SK-N-SH treated with all-trans-retinoic acid at 6 μM for 48 hours (cell line): Measurements from ENCODE around the gene CNPY4.

ENCODE experiments used
- ARNTL ChIP-seq: fragments of 450-650 bp; formaldehyde crosslinking; IDR thresholded peaks from 2 replicates; pipeline ENCODE4 v1.5.0; 2020; ENCODE audit warnings: low read depth, mild to moderate bottlenecking, moderate library complexity, borderline replicate concordance
- OSR1 ChIP-seq: fragments of 250-450 bp; sonication (Bioruptor Pico); IDR thresholded peaks from 2 replicates; pipeline ENCODE4 v1.8.0; 2022; ENCODE audit warnings: moderate library complexity, mild to moderate bottlenecking, inconsistent platforms
- RARB ChIP-seq: fragments of 250-450 bp; sonication (Bioruptor Pico); IDR thresholded peaks from 2 replicates; pipeline ENCODE4 v1.8.0; 2021; ENCODE audit warnings: mild to moderate bottlenecking, moderate library complexity
- TSHZ2 ChIP-seq: fragments of 250-450 bp; sonication (Bioruptor Pico); IDR thresholded peaks from 2 replicates; pipeline ENCODE4 v1.5.0; 2020; ENCODE audit warnings: mild to moderate bottlenecking, moderate library complexity
- ZFP3 ChIP-seq: fragments of 250-450 bp; sonication (Bioruptor Pico); IDR thresholded peaks from 2 replicates; pipeline ENCODE4 v1.5.0; 2020; ENCODE audit warnings: mild to moderate bottlenecking, moderate library complexity

GRCh38 chr7:100166970-100167911, 47.8 kb downstream of the CNPY4 start:
- no peak for TF ChIP-seq ZFP3 (CRISPR knock-in tag)
- TF ChIP-seq TSHZ2 (CRISPR knock-in tag) = no peak
- TF ChIP-seq RARB (CRISPR knock-in tag) = no peak
- TF ChIP-seq OSR1 = no peak
- TF ChIP-seq ARNTL = no peak
